GM21576 (cell line): Measurements from ENCODE around the gene PDAP1.
"Not testable (repeated sequence)": the region's sequence is repeated elsewhere in the genome, so short reads cannot be mapped to it uniquely, and the experiment has no call there.

Experiments
- ATAC-seq: cut with Tn5 transposase; IDR thresholded peaks from one replicate; pipeline ENCODE4 v1.9.1; 2021; ENCODE audit warnings: mild to moderate bottlenecking, moderate library complexity; ENCODE audit not compliant: unreplicated experiment

PDAP1 gene

DNA sequence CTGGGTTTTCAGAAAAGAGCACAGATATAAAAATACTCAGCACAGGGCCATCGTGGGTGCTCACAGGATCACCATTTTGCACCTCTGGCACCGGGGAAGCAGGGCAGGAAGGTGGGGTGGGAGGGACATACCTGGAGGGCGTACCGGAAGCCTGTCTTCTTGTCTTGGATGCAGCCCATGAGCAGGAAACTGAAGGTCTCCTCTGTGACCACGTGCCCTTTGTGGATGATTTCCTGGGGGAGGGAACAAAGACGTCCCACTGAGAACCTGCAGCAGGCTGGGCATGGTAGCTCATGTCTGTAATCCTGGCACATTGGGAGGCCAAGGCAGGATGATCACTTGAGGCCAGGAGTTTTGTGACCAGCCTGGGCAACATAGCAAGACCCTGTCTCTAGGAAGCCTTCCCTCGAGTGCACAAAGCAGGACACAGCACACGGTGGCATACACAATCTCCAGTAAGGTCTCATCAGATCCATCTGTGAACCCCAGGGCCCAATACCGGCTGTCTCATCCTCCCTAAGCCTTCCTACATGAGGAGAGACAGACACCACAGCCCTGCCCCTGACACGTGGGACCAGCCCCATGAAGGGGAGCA is 20.7 kb upstream of the PDAP1 start:
- no peak for ATAC-seq

DNA sequence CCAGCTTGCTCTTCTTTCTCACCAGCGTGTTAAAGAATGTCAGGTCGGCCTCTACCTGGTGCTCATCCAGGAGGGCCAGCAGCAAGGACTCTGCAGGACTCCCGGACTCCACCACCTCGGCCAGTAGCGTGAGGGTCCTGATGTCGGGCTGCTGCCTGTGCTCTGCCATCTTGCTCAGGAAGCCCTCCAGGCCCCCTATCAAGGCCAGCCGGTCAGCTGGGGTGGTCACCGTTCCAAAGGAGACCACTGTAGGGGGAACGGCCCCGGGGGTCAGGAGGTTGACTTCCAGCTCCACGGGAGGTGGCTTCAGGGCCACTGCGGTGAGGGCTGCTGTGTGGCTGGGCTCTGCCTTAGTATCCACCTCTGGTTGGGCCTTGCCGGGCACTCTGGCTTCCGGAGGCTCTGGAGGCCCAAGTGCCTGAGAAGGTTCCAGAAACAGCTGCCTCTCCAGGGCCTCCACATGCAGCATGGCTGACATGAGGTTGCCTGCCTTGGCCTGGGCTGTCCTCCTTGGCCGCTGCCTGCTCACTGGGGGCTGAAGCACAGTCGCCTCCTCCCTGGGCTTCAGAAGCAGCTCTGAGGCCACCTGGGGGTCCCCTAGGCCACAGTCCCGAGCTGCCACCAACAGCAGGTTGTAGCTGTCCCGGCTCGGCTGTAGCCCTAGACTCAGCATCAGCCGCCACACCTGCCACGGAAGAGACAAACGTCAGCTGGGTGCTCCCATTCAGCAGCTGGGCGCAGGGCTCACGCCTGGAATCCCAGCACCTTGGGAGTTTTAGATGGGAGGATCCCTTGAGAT is 16.7 kb upstream of the PDAP1 start:
- ATAC-seq, result no peak

DNA sequence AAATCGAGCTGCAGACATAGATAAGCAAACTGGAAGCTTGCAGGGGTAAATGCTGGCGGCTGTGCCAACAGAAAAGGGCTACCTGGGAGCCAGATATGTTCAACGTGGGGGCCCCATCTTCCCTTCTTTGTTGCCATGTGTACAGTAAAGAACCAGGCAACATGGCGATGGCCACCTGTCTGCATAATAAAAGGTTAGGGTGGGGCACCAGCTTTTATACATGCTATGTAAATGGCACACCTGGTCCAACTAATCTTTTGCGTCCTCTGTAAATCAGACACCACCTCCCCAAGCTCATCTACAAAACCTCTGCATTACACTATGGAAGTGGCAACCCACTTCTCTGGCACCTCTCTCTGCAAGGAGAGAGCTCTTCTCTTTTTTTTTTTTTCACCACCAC is 14.2 kb upstream of the PDAP1 start:
- no peak for ATAC-seq

DNA sequence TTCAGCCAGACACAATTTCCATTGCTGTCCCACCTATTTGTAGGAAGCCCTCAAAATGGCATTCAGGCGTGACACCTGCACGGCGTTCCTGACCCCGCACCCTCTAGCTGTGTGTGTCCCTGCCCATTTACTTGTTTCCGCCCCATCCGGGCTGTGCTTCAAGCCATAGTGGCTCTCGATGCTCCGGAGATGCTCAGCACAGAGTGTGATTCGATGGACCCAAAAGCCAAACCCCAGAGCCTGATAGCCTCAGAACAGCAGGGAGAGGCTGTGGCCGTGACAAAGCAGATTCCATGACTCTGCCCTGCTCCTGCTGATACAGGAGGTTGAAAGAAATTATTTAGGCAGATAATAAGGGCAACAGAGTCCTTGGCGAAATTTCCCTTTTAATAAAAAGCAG is 13.8 kb upstream of the PDAP1 start:
- no peak for ATAC-seq

DNA sequence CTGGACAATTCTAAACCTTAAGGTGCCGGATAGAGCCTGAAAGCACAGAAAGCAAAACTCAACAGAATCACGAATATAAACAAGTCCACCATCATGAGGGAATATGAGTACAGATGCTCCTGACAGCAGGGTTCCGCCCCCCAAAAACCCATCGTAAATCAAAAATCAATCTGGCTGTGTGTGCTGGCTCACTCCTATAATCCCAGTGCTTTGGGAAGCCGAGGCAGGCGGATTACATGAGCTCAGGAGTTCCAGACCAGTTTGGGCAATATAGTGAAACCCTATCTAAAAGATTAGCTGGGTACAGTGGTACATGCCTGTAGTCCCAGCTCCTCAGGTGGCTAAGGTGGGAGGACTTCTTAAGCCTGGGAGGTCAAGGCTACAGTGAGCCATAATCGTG is 12.6 kb upstream of the PDAP1 start:
- ATAC-seq, result no peak

DNA sequence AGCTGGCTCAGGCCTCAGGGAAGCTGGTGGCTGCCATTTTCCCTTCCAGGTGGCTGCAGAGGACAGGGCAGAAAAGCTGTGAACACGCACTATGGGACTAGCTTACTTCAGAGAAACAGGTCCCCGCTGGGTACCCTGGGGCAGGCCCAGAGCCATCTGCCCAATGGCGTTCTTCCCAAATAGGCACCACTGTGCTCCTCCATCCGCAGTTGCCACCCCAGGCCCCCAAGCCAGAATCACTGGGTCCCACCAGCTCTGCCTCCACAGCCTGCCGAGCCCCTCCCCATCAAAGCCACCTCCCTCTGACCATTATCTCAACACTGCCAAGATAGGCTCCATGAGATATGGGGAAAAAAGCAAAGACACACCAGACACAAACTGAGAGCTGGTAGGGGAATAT is 11.8 kb upstream of the PDAP1 start:
- no peak for ATAC-seq

DNA sequence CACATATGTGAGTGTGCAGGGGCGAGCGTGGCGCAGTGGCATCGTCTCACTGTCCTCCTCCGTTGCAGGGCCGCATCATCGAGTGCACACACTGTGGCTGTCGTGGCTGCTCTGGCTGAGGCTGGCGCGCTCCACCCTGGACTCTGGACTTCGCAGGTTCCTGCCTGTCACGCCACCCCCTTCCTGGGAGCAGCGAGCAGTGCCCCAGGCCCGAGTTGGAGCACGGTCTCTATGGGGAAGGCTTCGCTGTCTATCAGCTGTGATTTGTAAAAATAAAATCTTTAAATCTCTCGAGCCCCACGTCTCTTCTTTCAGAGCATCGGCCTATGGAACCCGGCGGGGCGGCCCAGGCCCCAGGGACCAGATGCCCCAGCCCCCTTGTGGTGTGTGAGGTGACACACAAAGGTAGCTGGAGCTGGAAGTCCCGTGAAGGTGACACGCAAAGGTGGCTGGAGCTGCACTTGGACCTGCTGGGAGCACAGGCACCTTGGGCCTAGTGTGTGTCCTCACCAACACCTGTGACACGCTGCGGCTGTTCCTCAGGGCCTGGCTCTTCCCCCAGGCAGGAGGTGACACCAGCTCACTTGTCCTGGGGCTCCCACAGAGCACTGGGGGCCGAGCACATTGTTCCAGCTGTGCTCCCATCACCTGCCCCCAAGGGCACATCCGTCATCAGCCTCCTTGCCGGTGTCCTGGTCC is 11.1 kb upstream of the PDAP1 start:
- ATAC-seq, result no peak

DNA sequence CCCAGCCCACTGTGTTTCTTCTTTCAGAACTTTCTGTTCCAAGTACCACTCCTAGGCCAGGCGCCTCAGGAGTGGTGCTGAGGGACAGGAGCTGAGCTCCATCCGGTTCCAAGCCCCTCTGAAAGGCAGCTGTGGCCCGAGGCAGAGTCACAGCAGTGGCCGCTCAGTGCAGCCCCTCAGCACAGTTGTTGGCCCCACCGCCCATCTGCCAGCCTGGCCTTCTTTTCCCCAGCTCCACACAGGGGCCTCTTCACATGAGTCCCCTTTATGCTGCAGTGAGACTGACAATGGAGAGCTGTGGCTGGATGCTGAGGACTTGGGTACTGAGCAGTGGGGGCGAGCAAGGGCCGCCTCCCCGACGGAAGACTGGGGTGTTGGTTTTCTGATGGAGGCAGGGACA is 9.9 kb upstream of the PDAP1 start:
- no peak for ATAC-seq

DNA sequence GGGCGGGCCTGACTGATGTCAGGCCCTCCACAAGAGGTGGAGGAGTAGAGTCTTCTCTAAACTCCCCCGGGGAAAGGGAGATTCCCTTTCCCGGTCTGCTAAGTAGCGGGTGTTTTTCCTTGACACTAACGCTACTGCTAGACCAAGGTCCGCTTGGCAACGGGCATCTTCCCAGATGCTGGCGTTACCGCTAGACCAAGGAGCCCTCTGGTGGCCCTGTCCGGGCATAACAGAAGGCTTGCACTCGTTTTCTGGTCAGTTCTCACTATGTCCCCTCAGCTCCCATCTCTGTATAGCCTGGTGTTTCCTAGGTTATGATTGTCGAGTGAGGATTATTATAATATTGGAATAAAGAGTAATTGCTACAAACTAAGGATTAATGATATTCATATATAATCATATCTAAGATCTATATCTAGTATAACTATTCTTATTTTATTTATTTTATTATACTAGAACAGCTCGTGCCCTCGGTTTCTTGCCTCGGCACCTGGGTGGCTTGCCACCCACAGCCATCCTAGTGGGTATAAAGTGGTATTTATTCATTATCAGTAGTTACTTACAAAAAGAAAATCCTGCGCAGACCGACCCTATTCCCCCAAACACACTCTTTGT is 7.2 kb upstream of the PDAP1 start:
- not testable (repeated sequence) for ATAC-seq

DNA sequence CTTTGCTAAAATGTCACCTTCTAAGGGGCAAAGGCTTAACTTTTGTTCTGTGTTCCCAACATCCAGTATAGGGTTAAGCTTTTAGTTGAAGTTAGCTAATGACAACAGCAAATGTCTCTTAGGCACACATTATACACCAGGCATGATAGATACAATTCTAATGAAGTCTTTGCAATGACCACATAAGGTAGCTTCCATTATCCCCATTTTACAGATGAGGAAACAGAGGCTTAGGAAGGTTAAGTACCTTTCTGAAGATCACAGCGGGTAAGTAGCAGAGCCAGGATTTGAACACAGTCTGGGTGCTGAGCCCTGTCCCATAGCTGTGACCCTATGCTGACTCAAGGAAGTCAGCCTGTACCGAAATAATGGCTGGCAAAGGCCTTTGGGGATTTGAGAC is 2.2 kb upstream of the PDAP1 start:
- no peak for ATAC-seq

DNA sequence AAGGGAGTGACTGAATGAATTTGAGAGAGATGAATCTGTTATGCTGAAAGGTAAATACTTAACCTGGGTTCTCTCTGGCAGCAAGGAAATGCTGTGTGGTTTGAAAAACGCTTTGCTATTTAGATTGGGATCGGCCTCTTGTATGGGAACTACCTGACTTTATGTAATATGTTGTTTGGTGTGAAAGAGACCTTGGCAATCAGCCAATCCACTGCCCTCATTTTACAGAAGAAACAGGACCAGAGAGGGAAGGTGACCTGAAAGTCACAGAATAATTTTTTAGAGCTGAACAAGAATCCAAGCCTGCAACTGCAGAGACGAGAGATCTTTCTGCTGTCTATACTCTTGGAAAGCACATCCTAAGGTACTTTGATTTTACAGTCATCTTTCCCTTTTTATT is 1.4 kb upstream of the PDAP1 start:
- no peak for ATAC-seq

DNA sequence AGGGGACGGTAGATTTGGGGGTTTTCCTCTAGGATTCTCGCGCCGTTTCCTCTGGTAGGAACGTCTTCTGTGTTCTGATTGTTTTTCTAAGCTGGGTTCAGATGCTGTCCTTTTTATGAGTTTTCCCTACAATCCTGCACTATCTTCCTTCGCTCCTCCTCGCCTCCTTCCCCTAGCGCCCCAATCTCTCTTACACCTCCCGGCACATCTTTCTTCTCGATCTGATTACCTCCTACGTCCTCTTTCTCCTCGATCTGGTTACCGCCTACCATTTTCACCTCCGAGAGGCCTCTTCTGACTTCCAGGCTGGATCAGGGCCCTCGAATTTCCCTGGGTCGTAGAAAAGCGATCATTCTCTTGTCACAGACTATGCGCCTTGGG is 785 bp upstream of the PDAP1 start:
- no peak for ATAC-seq

DNA sequence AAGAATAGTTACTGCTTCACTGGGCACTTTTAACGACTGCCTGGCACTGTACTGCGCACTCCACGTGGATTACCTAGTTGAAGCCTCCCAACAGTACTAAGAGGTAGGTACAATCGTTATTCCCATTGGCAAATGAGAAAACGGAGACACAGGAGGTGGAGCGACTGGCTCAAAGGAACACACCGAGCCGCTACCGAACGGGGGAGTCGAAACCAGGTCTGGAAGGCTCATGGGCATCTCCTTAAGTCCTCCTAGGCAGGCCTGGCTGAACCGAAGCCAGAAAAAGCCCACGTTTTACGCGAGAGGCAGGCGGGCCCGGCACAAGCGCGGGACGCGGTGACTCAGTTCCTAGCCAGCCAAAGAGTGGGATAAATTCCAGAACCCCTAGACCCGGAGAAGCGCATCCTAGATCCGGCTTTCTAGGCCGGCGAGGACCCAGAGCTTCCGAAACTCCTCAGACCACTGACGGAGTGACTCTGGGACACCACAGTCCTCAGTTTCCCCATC is 472 bp downstream of the PDAP1 start:
- no peak for ATAC-seq

DNA sequence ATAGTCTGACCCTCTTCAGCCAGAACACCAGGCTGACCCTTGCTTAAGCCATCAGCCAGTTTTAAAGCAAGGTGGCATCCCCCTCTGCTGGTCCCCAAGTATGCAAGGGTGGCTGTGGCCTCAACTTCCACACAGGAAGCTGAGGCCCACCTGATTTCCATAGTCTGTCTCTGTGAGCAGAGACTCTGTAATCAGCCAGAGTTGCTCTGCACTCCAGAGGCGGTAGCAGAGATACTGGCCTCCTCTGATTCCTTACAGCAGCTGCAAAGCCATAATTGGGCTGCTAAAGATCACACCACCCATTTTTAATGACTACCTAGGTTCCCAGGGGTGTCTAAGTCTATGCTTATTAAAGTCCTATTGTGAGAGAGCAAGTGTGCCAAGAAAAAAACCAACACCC is 1.8 kb downstream of the PDAP1 start:
- no peak for ATAC-seq

DNA sequence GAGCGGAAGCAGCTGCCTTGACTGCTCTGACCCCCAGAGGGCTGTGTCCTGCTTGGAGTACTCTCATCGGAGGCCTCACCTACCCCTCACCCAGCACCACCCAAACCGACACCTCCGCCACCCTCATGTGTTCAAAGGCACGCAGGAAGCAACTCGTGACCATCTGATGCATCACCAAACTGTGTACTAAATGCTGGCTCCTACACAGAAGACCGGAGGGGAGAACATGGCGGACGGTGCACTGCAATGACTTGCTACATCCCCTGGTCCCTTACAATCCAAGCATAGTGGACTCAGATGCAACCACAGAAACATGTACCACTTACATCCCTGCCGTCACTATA is 3.4 kb downstream of the PDAP1 start:
- ATAC-seq, result no peak

DNA sequence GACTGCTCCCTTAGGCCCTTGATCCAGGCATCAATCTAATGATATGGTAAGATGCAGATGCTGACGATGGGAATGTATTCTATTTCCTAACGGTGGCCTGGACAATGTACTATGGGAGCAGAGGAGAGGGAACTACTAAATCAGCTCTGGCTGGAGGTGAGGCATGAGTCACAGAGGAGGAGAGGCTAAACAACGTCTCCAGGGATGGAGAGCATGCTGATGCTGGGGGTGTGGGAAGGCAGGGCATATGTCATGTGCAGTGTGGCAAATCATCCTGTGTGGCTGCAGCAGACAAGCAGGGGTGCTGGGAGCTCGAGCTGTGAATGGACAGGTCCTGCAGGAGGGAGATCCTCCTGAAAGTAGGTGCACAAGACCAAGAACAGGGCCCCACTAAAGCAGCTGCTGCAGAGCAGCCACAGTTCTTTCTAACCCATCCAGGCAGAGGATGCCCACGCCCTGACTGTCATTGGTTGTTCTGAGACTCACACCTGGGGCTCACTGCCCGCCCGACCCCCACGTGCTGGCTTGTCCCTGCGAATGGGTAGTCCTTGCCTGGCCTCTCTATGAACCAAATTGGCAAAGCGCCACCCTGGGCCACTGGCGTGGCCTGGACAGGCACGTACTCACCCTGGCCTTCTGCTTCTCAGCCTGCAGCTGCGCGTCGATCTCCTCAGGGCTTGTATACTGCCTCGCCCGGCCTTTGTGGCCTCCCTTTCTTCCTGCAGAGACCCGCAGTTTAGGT is 4.0 kb downstream of the PDAP1 start:
- no peak for ATAC-seq

DNA sequence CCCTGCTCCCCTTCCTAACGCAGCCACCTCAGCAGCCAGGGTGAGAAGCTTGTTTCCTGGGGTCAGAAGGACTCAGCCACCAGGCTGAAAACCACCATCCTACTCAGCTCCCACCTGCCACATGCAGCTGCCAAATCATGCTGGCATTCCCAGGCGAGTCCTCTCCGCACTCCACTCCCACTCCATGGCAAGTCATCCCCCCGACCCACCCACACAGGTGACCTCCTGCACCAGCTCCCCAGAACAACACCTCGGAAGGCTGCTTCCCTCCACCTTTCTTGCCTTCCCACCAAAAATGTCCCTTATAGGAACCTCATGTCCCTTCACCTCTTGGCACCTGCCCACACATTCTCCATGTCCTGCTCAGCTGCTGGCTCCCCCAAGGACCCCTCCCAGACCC is 4.6 kb downstream of the PDAP1 start:
- no peak for ATAC-seq

DNA sequence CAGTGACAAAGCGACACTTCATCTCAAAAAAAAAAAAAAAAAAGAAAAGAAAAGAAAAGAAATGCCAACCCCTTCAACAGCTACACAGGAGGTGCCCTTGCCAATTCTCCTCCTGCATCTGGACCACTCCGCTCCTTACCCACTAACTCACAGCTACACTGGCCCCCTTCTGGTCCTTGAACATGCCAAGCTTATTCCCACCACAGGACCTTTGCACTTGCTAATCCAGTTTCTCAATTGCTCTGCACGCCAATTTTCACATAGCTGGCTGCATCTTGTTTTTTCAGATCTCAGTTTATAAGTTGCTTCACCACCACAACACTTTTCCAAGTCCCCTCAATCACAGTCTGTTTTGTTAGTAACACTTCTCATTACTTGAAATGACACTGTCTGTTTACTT is 5.5 kb downstream of the PDAP1 start:
- no peak for ATAC-seq

DNA sequence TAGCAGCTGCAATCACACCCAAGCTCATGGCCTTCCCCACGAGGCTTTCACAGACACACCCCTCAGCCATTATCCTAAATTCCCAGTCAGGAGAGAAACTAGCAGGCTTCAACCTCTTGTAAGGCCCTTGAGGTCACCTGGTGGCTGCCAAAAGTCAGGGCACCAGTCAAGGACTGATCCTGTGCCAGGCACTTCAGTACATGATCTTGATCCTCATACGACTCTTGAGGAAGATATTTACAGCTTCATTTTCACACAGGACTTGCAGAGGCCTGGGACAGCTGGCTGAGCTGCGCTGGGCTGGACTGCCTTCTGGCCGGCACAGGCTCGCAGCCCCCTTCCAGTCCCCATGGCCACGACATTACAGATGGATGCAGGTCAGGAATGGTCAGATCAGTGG is 8.8 kb downstream of the PDAP1 start:
- no peak for ATAC-seq

DNA sequence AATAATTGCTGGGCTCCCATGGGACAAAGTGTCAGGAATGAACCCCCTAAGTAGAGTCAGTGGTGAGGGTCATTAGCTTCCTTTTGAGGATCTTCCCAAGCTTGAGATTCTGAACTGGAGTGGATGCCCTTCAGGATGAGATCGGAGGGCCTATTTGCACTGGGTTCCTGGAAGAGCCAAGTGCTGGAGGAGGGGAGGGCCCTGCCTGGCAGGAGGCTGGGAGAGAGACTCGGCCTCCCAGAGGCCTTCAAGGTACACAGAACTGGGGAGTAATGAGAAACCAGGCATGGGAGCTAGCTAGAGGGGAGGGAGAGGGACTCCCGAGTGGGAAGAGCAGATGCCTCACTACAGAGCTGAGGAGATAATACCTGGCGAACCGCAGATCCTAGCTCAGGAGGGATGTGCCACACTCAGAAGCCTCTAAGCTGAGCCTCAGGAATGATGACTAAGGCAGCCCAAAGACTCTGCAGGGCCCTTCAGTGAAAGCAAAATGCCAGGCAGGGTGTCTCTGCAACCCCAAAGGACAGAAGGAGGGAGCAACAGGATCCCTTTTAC is 9.4 kb downstream of the PDAP1 start:
- no peak for ATAC-seq
